Activated CD8-positive, alpha-beta T cell treated with anti-CD3 and anti-CD28 coated beads for 36 hours (primary cell): ENCODE results near the gene SRCIN1. TPM values are rescaled to one million over a fixed set of nuclear protein-coding genes. Genes with fewer than 3 reads are reported as not detected.

ENCODE experiments used
- ATAC-seq: fragments of 200-7000 bp; cut with Tn5 transposase; one replicate; pipeline ENCODE4 v1.10.0; 2021; ENCODE audit warnings: mild to moderate bottlenecking, moderate library complexity
- CTCF ChIA-PET: fragments of 350-600 bp; sonication (Branson Sonifier 250); formaldehyde crosslinking; loops from one replicate; lab custom pipeline; 2021; ENCODE audit warnings: antibody characterized with exemption; lab: Charles Lee
- POLR2A ChIA-PET: fragments of 350-600 bp; sonication (Branson Sonifier 250); formaldehyde crosslinking; loops from one replicate; lab custom pipeline; 2021; ENCODE audit warnings: antibody characterized with exemption; lab: Charles Lee
- DNase-seq: peaks from one replicate; pipeline ENCODE4 v3.0.0-alpha.2; 2020
- H3K27ac Mint-ChIP-seq: one replicate; pipeline ENCODE4 v1.8.0; 2021; ENCODE audit warnings: mild to moderate bottlenecking, mixed read lengths
- H3K27me3 Mint-ChIP-seq: one replicate; pipeline ENCODE4 v1.8.0; 2021; ENCODE audit warnings: mixed read lengths
- H3K36me3 Mint-ChIP-seq: one replicate; pipeline ENCODE4 v1.8.0; 2021; ENCODE audit warnings: low read depth, mixed read lengths
- H3K4me1 Mint-ChIP-seq: one replicate; pipeline ENCODE4 v1.8.0; 2021; ENCODE audit warnings: low read depth, mixed read lengths
- H3K4me3 Mint-ChIP-seq: one replicate; pipeline ENCODE4 v1.8.0; 2021; ENCODE audit warnings: mild to moderate bottlenecking, moderate library complexity, mixed read lengths
- H3K9me3 Mint-ChIP-seq: one replicate; pipeline ENCODE4 v1.8.0; 2021; ENCODE audit warnings: mixed read lengths
- CTCF ChIP-seq: fragments of 200-600 bp; IDR thresholded peaks from one replicate; pipeline ENCODE4 v1.8.0; 2022; ENCODE audit warnings: antibody characterized with exemption, mild to moderate bottlenecking
- intact Hi-C: fragments of 100-400 bp; cut with micrococcal nuclease; formaldehyde crosslinking; loops from one replicate; pipeline ENCODE4 v1.10.0; 2022
- total RNA-seq, 2 experiments: library from RNA; stranded (reverse); gene quantifications; one replicate each; pipeline ENCODE4 v1.2.3, GENCODE V29; 2021

SRCIN1 gene
- total RNA-seq, 2 experiments from 2014 or later: 0.74 to 1.1 TPM

DNA sequence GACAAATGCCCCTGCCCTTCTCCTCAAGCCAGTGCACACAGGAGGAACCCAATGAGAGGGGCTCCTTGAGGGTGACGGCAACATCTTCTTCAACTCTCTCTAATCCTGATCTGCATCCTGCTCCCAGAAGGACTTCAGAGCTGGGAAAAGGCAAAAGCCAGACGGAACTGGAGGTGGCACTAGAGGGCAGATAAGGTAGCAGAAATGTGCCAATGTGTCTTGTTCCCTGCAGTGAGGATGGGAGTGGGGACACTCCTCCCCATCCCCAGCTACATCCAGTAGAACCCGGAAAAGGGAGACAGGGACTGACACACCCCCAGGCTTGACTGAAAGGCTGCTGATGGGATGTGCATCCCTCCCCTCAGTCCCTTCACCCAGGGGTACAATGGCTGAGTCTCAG is 28.5 kb downstream of the SRCIN1 start:
- no peak for TF ChIP-seq CTCF
- POLR2A ChIA-PET: interaction anchor here (0.8 to 1.2 kb wide), 2 partner anchors 11 to 18 kb away, joined by 4 to 5 read pairs; no protein-coding TSS in a partner anchor
- intact Hi-C loops: no loop called here
- Mint-ChIP-seq H3K27me3 (peaks cover 74% of the 10 kb centered on the region), H3K4me1 (peaks cover 11% of the 10 kb centered on the region), H3K9me3 (no peaks in the 10 kb centered on the region), H3K36me3 (no peaks in the 10 kb centered on the region), H3K4me3 (no peak overlapping the region), H3K27ac (no peak overlapping the region)
- ATAC-seq (no peak), DNase-seq (no peak)
- CTCF ChIA-PET: interaction anchor here (0.9 to 1.7 kb wide), 5 partner anchors 18 to 68 kb away, joined by 3 to 10 read pairs (median 3); no protein-coding TSS in a partner anchor

DNA sequence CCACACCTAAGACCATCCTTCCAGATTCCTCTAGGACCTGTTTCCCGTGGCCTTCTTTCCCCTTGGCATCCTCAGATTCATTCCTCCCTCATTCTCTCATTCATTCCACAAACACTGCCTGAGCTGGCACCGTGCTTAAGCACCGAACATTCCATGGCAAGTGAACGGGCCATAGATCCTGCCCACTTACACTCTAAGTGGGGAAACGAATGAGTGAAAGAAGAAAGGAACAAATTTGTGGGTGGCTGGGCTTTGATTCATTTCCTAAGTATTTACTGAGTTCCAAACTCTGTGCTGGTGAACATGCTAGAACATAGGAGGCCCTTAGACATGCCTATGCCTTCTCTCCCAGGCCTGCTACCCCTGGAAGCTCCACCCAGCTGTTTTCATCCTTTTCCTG is 30.0 kb downstream of the SRCIN1 start:
- peaks cover 13% of the 10 kb centered on the region for H3K4me1 Mint-ChIP-seq
- H3K4me3 Mint-ChIP-seq: no peak overlapping the region
- H3K27ac Mint-ChIP-seq: no peak overlapping the region
- H3K36me3 Mint-ChIP-seq: no peaks in the 10 kb centered on the region
- CTCF ChIA-PET: interaction anchor here (0.7 to 1.0 kb wide), 2 partner anchors 17 to 18 kb away, joined by 3 read pairs; no protein-coding TSS in a partner anchor
- no peak for TF ChIP-seq CTCF
- DNase-seq: no peak
- POLR2A ChIA-PET: interaction anchor here (1.2 kb wide), 1 partner anchor 9 kb away, joined by 5 read pairs; no protein-coding TSS in a partner anchor
- intact Hi-C loops: no loop called here
- peaks cover 79% of the 10 kb centered on the region for H3K27me3 Mint-ChIP-seq
- H3K9me3 Mint-ChIP-seq: no peaks in the 10 kb centered on the region
- no peak for ATAC-seq

GRCh38 chr17:38574712-38575111 is 31.0 kb downstream of the SRCIN1 start:
- Mint-ChIP-seq H3K27ac (no peak overlapping the region), H3K9me3 (no peaks in the 10 kb centered on the region), H3K4me3 (no peak overlapping the region), H3K4me1 (peaks cover 13% of the 10 kb centered on the region), H3K27me3 (peaks cover 76% of the 10 kb centered on the region), H3K36me3 (no peaks in the 10 kb centered on the region)
- no peak for DNase-seq
- intact Hi-C loops: no loop called here
- no peak for ATAC-seq
- CTCF ChIA-PET: interaction anchor here (1.7 to 2.5 kb wide), 2 partner anchors 17 to 93 kb away, joined by 5 to 9 read pairs; no protein-coding TSS in a partner anchor
- TF ChIP-seq CTCF: no peak
- POLR2A ChIA-PET: no interaction called here

DNA sequence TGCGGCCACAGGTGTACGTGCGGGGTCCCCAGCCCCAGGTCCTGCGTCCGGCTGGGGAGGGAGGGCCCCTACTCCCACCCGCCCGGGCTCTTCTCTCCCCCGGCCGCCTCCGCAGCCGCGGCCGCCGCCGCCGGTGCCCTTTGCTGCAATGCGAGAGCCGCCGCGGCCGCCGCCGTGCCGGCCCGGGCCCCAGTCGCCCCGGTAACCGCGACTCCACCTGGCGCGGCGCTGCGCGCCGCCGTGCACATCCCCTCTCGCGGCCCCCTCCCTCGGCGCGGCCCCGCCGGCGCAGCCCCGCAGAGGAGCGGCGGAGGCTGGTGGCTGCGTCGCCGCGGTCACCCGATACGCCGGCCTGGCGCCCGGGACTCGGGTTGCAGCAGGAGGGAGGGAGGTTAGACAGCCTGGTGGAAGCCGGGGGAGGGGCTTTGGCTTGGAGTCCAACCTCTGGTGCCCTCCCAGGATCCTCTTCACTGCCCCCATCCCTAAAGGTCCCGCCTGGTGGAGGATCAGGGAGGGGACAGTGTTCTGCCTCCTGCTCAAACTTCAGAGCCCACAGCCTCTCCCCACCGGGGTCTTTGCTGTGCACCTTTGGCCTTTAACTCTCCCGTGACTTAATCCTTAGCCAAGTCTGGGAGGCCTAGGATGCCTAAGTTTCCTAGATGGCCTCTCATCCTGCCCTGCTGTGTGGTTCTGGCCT is 32.9 kb downstream of the SRCIN1 start:
- H3K36me3 Mint-ChIP-seq: no peaks in the 10 kb centered on the region
- CTCF ChIA-PET: interaction anchor here (1.1 to 2.5 kb wide), 4 partner anchors 11 to 95 kb away, joined by 4 to 9 read pairs (median 4); no protein-coding TSS in a partner anchor
- peak overlapping the region; percentile 24 for H3K4me3 Mint-ChIP-seq
- ATAC-seq (peak; percentile 60), DNase-seq (no peak)
- peaks cover 78% of the 10 kb centered on the region for H3K27me3 Mint-ChIP-seq
- no peak overlapping the region for H3K27ac Mint-ChIP-seq
- H3K4me1 Mint-ChIP-seq: peaks cover 10% of the 10 kb centered on the region
- intact Hi-C loops: no loop called here
- no peak for TF ChIP-seq CTCF
- POLR2A ChIA-PET: no interaction called here
- no peaks in the 10 kb centered on the region for H3K9me3 Mint-ChIP-seq
